ENCODE measurements around the gene PWWP2A.

PWWP2A gene

GRCh38 chr5:160133071-160133917 is 14.0 kb upstream of the PWWP2A start:
- peak; percentile 45 to 65 (median 60) for DNase-seq

GRCh38 chr5:160129841-160130240 is 10.6 kb upstream of the PWWP2A start:
- no peak for DNase-seq

DNA sequence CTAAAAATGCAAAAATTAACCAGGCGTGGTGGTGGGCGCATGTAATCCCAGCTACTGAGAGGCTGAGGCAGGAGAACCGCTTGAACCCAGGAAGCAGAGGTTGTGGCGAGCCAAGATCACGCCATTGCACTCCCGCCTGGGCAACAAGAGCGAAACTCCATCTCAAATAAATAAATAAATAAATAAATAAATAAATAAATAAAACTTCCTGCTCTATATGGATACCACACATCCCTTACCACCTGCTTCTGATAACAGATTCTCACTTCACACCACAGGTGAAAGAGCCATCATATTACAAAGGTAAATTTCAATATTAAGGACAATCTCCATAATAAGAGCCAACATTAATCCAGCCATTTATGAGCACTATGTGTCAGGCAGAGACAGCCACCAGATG is 9.4 kb upstream of the PWWP2A start:
- no peak for DNase-seq

- DNase-seq, result no peak
Observed at GRCh38 chr5:160119905-160120266, 636 bp upstream of the PWWP2A start.

DNA sequence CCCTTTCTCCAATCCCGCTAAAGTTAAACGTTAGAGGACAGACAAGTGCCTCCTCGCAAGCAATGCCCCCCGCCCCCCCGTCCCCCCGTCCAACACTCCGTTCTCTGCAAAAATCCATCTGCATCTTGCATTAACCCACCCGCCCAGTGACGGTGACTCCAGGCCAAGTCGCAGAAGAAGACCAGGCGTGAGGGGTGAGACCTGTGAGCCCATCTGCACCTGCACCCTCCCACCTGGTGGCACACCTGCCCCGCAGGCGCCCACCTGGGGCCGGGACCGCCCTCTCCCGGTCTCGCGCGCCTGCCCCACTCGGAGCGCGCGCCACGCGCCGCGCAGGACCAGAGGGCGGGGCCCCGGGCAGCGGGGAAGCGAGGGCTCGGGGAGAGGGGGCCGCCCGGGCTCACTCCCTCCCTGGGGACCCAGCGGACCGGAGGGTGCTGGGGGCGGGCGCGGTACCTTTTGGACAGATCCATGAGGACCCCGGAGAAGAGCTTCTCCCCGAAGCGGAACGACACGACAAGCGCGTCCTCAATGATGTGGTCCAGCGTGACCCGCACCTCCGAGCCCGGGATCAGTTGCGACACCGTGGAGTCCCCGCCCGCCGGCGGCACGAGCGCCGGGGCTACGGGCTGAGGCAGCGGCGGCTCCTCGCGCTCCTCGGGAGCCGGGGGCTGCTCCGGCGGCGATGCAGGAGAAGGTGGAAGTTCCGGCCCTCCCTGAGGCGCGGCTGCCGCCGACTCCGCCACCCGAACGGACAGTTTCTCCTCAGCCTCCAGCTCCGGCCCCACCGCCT is 705 bp downstream of the PWWP2A start:
- peak; percentile 76 to 87 (median 82) for DNase-seq

- DNase-seq, result no peak
Observed at GRCh38 chr5:160116991-160117390, 2.3 kb downstream of the PWWP2A start.

GRCh38 chr5:160108124-160108523 is 11.1 kb downstream of the PWWP2A start:
- DNase-seq, result no peak

GRCh38 chr5:160105686-160106360 is 13.4 kb downstream of the PWWP2A start:
- DNase-seq, result peak; percentile 38 to 68 (median 59)

GRCh38 chr5:160097991-160098390 is 21.3 kb downstream of the PWWP2A start:
- DNase-seq, result peak; percentile 50 to 87 (median 81)

DNA sequence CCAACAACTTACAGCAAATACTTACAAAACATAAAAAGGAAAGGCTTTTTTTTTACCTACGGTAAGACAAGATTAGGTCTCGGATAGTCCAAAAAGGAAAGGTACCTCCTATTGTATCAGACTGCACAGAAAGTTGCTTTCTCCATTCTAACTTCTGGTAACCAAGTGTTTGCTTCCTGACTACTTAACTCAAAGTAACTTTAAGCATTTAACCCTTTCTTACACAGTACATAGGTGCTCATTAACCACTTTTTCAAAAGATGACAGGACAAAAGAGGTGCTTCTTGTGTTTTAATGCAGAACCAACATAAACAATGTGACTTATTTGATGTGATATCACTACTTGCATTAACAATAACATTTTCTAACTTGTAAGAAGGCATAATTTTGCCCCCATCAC is 23.1 kb downstream of the PWWP2A start:
- DNase-seq, result no peak

- peak in 1 of 3 donors; percentile 26 for DNase-seq
Observed at GRCh38 chr5:160092960-160093707, 26.1 kb downstream of the PWWP2A start.

DNA sequence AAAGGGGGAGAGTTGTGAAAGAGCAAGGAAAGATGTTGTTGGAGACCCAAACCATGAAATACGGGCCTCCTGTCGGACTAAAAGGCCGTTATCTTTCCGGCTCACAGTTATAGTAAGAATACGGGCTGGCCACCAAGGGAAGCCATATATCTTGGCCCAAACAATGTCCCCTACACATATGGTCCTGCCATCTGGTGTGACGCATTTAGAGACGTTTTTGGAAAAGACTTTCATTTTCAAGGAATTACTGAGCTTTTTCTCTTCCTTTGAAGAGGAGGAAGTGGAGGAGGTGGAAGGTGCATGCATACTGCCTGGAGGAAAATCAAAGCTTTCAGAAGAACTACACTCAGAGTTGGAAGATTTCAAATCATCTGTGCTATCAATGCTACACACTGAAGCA is 26.7 kb downstream of the PWWP2A start:
- DNase-seq, result no peak

- no peak for DNase-seq
Observed at GRCh38 chr5:160090059-160090458, 29.2 kb downstream of the PWWP2A start.

DNA sequence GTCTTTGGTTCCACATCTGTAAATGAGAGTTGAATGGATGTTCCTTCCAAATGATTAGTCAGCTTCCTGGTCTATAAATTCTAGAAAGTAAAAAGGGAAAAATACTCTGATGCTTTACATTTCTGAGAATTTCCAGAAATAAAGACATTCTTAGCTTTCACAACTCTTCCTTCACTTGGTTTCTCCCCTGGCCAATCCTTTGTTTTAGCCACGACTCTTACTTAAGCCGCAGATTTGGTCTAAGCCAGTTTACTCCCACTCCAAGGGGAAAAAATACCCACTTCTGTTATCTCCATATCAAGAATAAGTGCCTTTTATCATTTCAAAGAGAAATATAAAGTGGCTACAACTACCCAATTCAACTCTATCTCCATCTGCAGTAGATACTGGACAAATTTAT is 29.7 kb downstream of the PWWP2A start:
- DNase-seq, result peak; percentile 17 to 50 (median 33)

DNA sequence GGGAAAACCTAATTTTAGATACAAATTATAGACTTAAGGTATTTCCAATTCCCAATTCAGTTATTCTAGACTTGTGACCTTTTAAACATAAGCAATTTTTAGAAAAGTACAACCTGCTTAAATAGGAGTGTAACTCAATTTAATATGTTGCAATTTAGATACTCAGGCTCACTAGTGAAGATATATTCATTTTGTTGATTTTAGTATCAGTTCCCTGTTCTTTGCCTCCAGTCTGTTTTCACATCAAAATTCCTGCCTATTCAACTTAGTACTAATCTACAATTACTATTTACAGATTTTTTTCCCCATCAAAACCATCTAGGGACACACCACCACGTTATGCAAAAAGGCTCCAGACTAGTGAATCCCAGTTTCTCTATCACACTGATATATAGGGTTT is 30.4 kb downstream of the PWWP2A start:
- DNase-seq, result no peak

GRCh38 chr5:160087199-160087598 is 32.1 kb downstream of the PWWP2A start:
- DNase-seq, result no peak

DNA sequence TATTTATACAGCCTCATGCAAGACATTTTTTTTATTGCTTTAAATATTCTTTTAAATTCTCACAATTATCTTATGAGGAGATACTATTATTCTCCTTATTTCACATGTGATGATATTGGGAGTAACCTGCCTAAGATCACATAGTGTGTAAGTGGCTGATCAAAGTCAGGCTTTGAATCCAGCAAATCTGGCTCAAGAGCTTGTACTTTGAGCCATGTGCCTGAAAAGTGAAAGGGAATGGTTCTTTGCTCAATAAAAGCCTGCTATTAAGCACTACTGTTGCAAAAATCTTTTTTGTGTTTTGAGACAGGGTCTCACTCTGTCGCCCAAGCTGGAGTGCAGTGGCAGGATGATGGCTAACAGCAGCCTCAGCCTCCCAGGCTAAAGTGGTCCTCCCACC is 35.1 kb downstream of the PWWP2A start:
- DNase-seq, result no peak

GRCh38 chr5:160083501-160083900 is 35.7 kb downstream of the PWWP2A start:
- DNase-seq, result no peak

DNA sequence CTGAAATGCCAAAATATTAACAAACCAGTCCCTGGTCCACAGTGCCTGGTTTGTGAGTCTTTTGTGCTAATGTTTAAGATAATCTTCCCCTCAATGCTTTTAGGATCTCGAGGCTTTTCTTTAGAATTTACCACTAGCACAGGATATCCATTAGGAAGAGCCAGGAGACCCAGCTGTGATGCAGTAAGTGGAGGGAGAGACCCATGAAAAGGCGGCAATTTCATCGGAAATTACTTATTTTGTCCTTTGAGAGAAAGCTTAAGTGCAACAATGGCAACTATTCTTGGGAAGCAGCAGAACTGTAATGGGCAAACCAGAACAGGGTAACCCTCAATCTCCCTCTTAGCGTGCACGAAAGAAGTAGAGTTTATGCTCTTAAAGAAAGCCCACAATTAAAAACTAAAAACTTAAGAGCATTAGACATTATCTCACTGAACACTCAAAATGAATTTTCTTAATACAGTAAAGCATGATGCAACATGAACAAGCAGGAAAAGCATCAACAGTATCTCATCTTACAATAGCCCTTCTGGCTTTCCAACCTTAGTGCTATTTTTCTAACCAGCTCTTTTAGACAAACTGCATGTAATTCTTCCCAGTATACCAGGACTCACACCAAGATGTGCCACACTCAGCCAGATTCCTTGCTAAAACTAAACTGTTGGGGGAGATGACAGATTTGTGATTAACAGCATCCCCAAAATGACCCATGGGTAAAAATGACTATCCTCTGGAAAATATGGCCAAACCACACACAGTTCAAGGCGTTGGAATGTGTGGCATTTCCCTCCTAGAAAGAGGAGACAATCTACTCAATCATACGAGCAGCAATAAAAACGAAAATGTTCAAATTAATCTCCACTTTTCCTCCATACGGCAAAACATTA is 36.4 kb downstream of the PWWP2A start:
- no peak for DNase-seq

GRCh38 chr5:160081495-160081894 is 37.8 kb downstream of the PWWP2A start:
- DNase-seq, result no peak

DNA sequence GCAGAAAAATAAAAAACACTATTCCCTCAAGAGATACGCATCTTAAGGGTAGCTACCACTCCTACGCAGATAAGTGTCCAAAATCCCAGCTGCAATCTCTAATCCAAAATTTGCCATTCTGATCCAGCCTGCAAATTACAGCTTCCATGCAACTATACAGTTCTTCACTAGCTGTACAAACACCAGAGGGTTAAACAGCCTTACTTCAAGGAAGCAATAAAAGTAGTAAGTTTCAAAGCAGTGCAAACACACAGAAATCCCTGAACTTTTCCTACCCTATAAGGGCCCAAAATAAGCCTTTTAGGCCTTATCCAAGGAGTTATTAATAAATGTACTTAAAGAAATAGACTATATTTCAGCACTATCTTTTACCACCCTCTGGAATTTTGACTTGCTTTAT is 39.5 kb downstream of the PWWP2A start:
- no peak for DNase-seq

DNA sequence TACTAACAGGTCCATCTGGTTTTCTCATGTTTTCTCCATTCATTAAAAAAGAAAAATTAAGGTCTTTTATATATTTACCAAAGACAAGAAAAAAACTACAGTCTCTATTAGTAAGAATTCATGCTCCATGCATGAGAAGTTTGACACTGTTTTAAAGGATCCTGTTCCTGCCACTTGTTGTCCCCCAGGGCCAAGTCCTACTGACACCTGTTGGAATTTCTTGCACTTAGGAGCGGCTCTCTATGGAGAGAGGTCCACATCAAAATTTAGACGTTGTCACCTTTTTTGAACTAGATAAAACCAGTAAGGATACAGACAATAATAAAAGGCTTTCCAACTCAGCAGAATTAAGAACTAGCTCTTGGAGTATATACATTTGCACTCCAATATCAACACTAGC is 42.3 kb downstream of the PWWP2A start:
- no peak for DNase-seq

Measured in suppressor macrophage treated with lipopolysaccharide for 1 hour (primary cell).